Measurements from ENCODE around the gene MADD. TPM values are rescaled to one million over a fixed set of nuclear protein-coding genes. Genes with fewer than 3 reads are reported as not detected.
"Not testable (repeated sequence)": the region's sequence is repeated elsewhere in the genome, so short reads cannot be mapped to it uniquely, and the experiment has no call there.

The MADD gene
- total and polyA plus RNA-seq, 2 donors (not counting 3 experiments of a cell fraction or from before 2014, with no cell fraction given): 35.3 to 36.8 TPM

GRCh38 chr11:47316501-47316900 is 46.6 kb downstream of the MADD start:
- H3K27me3 ChIP-seq (ENCODE audit: control insufficient read depth in 2 of 2, insufficient read depth in 2 of 2, low read length in 2 of 2); CTCF ChIA-PET; H3K4me2 ChIP-seq (ENCODE audit: insufficient read depth, low read length); H3K27ac ChIP-seq (ENCODE audit: insufficient read depth, low read depth, low read length); intact Hi-C loops (cut with micrococcal nuclease); BruUV-seq (replicated peaks); H3K79me2 ChIP-seq (ENCODE audit: control insufficient read depth, insufficient read depth, low read length); POLR2A ChIA-PET; H2AFZ ChIP-seq (ENCODE audit: low read depth, low read length); H3K9ac ChIP-seq (replicated peaks; ENCODE audit: extremely low read depth, insufficient read depth, low read length); H3K9me3 ChIP-seq (replicated peaks; ENCODE audit: control insufficient read depth, insufficient read depth, low read length); FAIRE-seq; H4K20me1 ChIP-seq (replicated peaks; ENCODE audit: control insufficient read depth, extremely low read depth, insufficient read depth, low read length); dilution Hi-C loops (cut with MboI; ENCODE audit: extremely low pct_ligation_motif_present, low sequenced_read_pairs); DNase-seq (ENCODE audit: low read depth, low spot score); H3K4me1 ChIP-seq (ENCODE audit: control insufficient read depth, extremely low read depth, insufficient read depth, low read length); H3K9me1 ChIP-seq (replicated peaks; ENCODE audit: control insufficient read depth, extremely low read depth, insufficient read depth, low read length); H3K4me3 ChIP-seq (replicated peaks in 1 of 3; ENCODE audit: insufficient read depth in 1 of 3, low read depth in 1 of 3, low read length in 3 of 3): not testable (repeated sequence)
- H3K36me3 ChIP-seq (ENCODE audit: control insufficient read depth in 2 of 2, extremely low read depth in 1 of 2, insufficient read depth in 2 of 2, low read length in 2 of 2): peaks cover 12 to 19% of the 10 kb centered on the region in 2 experiments

DNA sequence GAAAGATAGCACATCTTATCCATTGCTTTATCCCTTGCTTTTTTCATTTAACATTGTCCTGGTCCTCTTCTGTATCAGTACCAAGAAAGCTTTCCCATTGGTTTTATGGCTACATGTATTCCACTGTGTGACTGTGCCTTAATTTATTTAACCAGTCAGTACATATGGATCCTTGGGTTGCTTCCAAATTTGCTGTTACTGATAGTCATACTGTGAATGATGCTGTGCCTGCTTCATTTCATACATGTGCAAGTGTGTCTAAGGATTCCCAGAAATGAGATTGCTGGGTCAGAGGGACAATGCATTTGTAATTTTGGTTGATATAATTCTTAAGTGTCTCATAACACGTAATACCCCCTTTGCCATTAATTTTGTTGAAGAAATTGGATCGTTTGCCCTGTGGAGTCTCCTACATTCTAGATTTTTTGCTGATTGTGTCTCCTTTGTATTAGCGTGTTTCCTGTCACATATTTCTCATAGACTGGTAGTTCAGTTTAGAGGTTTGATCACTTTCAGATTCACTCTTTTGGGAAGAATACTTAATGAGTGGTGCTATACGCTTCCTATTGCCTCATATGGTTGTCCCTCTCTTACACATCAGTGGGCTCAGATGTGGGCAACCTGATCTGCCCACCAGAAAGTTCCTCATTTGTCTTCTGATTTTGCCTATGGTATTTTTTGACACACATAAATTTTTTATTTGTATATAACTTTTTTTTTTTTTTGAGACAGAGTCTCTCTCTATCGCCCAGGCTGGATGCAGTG is 47.3 kb downstream of the MADD start:
- Histone ChIP-seq H4K20me1 (replicated peaks; ENCODE audit: control insufficient read depth, extremely low read depth, insufficient read depth, low read length) (no peaks in the 10 kb centered on the region), H3K9me3 (replicated peaks; ENCODE audit: control insufficient read depth, insufficient read depth, low read length) (no peaks in the 10 kb centered on the region), H3K4me3 (replicated peaks in 1 of 3; ENCODE audit: insufficient read depth in 1 of 3, low read depth in 1 of 3, low read length in 3 of 3) (no peak overlapping the region), H3K9ac (replicated peaks; ENCODE audit: extremely low read depth, insufficient read depth, low read length) (no peak overlapping the region), H3K36me3 (ENCODE audit: control insufficient read depth in 2 of 2, extremely low read depth in 1 of 2, insufficient read depth in 2 of 2, low read length in 2 of 2) (peaks cover 7 to 16% of the 10 kb centered on the region in 2 experiments), H3K79me2 (ENCODE audit: control insufficient read depth, insufficient read depth, low read length) (no peaks in the 10 kb centered on the region), H3K27ac (ENCODE audit: insufficient read depth, low read depth, low read length) (no peak overlapping the region), H3K4me2 (ENCODE audit: insufficient read depth, low read length) (no peak overlapping the region), H3K27me3 (ENCODE audit: control insufficient read depth in 2 of 2, insufficient read depth in 2 of 2, low read length in 2 of 2) (no peaks in the 10 kb centered on the region), H2AFZ (ENCODE audit: low read depth, low read length) (no peak overlapping the region), H3K4me1 (ENCODE audit: control insufficient read depth, extremely low read depth, insufficient read depth, low read length) (no peaks in the 10 kb centered on the region), H3K9me1 (replicated peaks; ENCODE audit: control insufficient read depth, extremely low read depth, insufficient read depth, low read length) (no peaks in the 10 kb centered on the region)
- intact Hi-C loops (cut with micrococcal nuclease) (no loop called here), dilution Hi-C loops (cut with MboI; ENCODE audit: extremely low pct_ligation_motif_present, low sequenced_read_pairs) (no loop called here)
- TF ChIP-seq JUN (IDR thresholded peaks at IDR 0.05; ENCODE audit: borderline replicate concordance, insufficient read depth, insufficient read length, low read depth) (no peak), POLR2A (IDR thresholded peaks at IDR 0.05; ENCODE audit: low read depth, low read length) (no peak), POLR2AphosphoS5 (IDR thresholded peaks at IDR 0.05; ENCODE audit: insufficient read depth, low read depth, low read length) (no peak), MYC (IDR thresholded peaks at IDR 0.05; ENCODE audit: low read depth, low read length) (no peak), EZH2 (IDR thresholded peaks at IDR 0.05; ENCODE audit: borderline replicate concordance, low read depth, low read length, severe bottlenecking) (no peak), GATA2 (IDR thresholded peaks at IDR 0.05; ENCODE audit: insufficient read depth, insufficient read length, low read depth, low read length) (no peak), FOS (IDR thresholded peaks at IDR 0.05; ENCODE audit: borderline replicate concordance, insufficient read depth, low read length) (no peak)
- TF ChIP-seq, protein P1, sequence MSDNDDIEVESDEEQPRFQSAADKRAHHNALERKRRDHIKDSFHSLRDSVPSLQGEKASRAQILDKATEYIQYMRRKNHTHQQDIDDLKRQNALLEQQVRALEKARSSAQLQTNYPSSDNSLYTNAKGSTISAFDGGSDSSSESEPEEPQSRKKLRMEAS (IDR thresholded peaks at IDR 0.05; ENCODE audit: insufficient read depth, insufficient read length): no peak
- TF ChIP-seq, protein P2, sequence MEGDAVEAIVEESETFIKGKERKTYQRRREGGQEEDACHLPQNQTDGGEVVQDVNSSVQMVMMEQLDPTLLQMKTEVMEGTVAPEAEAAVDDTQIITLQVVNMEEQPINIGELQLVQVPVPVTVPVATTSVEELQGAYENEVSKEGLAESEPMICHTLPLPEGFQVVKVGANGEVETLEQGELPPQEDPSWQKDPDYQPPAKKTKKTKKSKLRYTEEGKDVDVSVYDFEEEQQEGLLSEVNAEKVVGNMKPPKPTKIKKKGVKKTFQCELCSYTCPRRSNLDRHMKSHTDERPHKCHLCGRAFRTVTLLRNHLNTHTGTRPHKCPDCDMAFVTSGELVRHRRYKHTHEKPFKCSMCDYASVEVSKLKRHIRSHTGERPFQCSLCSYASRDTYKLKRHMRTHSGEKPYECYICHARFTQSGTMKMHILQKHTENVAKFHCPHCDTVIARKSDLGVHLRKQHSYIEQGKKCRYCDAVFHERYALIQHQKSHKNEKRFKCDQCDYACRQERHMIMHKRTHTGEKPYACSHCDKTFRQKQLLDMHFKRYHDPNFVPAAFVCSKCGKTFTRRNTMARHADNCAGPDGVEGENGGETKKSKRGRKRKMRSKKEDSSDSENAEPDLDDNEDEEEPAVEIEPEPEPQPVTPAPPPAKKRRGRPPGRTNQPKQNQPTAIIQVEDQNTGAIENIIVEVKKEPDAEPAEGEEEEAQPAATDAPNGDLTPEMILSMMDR (IDR thresholded peaks at IDR 0.05; ENCODE audit: extremely low read depth in 1 of 2, insufficient read depth in 1 of 2, low read depth in 1 of 2, low read length in 2 of 2): no peak
- ChIA-PET CTCF (no interaction called here), POLR2A (no interaction called here)
- DNase-seq (ENCODE audit: low read depth, low spot score) (no peak), FAIRE-seq (no peak)
- no TSS peak for BruUV-seq (replicated peaks)

Data from endothelial cell of umbilical vein (primary cell).